A549 (cell line): ENCODE data around the gene ITPA.

ENCODE experiments used
- EP300 ChIP-seq, 2 experiments: fragments of >200 bp; sonication (Bioruptor Twin); formaldehyde crosslinking; IDR thresholded peaks; 2 replicates in 1 of 2; 3 replicates in 1 of 2; pipeline ENCODE4 v1.6.1; 2016 to 2017
- PHF8 ChIP-seq: fragments of 200-600 bp; sonication (generic); IDR thresholded peaks from 2 replicates; pipeline ENCODE4 v1.6.1; 2016; ENCODE audit warnings: low read depth, mild to moderate bottlenecking, antibody characterized with exemption, moderate library complexity, borderline replicate concordance
- POLR2AphosphoS2 ChIP-seq: conservative IDR thresholded peaks from 2 replicates; pipeline ENCODE4 v1.6.1; 2012; ENCODE audit warnings: low read length, improper control_type of control experiment, inconsistent platforms
- ZFP36 ChIP-seq: fragments of 450-650 bp; IDR thresholded peaks from 2 replicates; pipeline ENCODE4 v1.6.1; 2014; ENCODE audit warnings: borderline replicate concordance; ENCODE audit not compliant: partially characterized antibody
- TF ChIP-seq, protein P1 (sequence below): fragments of >200 bp; sonication (Bioruptor Twin); formaldehyde crosslinking; IDR thresholded peaks from 3 replicates; pipeline ENCODE4 v1.5.1; 2016
- TF ChIP-seq, protein P2 (sequence below): IDR thresholded peaks from 2 replicates; pipeline ENCODE4 v1.6.1; 2012

DNA sequence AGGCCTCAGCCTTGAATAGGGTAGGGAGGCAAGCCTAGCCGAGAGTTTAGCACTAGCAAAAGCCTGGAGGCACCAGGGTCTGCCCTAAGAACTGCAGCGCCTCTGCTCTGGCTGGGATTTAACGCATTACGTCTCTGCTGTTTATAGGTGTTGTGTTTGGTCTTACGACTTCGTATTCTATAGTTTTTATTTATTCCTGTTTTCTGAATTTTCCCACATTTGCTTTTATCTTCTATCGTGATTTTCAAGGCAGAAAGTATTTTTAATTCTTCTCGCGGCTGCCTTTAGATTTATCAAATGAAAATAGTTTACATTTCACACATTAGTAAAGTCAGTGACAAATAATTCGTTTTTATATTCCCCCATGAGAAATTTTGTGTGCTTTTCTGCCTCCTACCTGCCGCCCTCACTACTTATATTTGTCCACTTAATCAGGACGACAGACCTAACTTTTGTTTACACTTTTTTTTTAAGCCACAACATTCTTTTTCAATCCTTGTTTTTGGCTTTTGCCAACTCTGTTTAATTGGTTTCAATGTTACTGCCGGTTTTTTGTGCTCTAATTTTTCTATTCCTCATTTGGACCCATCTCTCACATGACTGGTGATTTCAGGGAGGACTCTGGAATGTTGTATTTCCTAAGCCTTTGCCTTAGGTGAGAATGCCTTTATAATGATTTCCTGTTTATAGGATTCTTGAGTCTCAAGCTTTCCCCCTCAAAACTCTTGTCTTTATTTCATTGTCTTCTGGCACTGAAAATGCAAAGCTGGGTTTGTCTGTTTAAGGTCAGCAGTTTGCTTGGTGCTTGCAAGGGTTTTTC lies 34.6 kb upstream of the ITPA start:
- TF ChIP-seq, protein P1, sequence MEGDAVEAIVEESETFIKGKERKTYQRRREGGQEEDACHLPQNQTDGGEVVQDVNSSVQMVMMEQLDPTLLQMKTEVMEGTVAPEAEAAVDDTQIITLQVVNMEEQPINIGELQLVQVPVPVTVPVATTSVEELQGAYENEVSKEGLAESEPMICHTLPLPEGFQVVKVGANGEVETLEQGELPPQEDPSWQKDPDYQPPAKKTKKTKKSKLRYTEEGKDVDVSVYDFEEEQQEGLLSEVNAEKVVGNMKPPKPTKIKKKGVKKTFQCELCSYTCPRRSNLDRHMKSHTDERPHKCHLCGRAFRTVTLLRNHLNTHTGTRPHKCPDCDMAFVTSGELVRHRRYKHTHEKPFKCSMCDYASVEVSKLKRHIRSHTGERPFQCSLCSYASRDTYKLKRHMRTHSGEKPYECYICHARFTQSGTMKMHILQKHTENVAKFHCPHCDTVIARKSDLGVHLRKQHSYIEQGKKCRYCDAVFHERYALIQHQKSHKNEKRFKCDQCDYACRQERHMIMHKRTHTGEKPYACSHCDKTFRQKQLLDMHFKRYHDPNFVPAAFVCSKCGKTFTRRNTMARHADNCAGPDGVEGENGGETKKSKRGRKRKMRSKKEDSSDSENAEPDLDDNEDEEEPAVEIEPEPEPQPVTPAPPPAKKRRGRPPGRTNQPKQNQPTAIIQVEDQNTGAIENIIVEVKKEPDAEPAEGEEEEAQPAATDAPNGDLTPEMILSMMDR: no peak
- no peak for TF ChIP-seq POLR2AphosphoS2
- TF ChIP-seq, protein P2, sequence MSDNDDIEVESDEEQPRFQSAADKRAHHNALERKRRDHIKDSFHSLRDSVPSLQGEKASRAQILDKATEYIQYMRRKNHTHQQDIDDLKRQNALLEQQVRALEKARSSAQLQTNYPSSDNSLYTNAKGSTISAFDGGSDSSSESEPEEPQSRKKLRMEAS: no peak
- no peak for TF ChIP-seq EP300 (IDR thresholded peaks at IDR 0.05)
- TF ChIP-seq PHF8: no peak
- TF ChIP-seq ZFP36: no peak
